IMR-90 (cell line): ENCODE results near the gene DAG1. TPM values are rescaled to one million over a fixed set of nuclear protein-coding genes. Genes with fewer than 3 reads are reported as not detected.
A peak's percentile ranks its signal among the peaks of the same experiment; 100 is the strongest.

Experiments
- ATAC-seq: fragments of 200-7000 bp; cut with Tn5 transposase; 2 replicates; pipeline ENCODE4 v1.9.1; 2020; ENCODE audit warnings: low read depth, mild to moderate bottlenecking, moderate library complexity
- BruUV-seq: library from RNA; stranded (reverse); fragments of 400-500 nt; replicated peaks from 2 replicates; lab custom pipeline; 2021; lab: Mats Ljungman, UMichigan
- CTCF ChIA-PET: fragments of 300-600 bp; formaldehyde crosslinking; extraction: SDS; loops from one replicate; lab custom pipeline; 2021; ENCODE audit warnings: antibody characterized with exemption; lab: Yijun Ruan, JAX
- POLR2A ChIA-PET: fragments of 300-600 bp; sonication (Branson Sonifier 250); formaldehyde crosslinking; loops from one replicate; lab custom pipeline; 2022; ENCODE audit warnings: antibody characterized with exemption; ENCODE audit not compliant: unreplicated experiment; lab: Charles Lee
- DNase-seq: peaks from one replicate; pipeline ENCODE4 v3.0.0; 2013
- H2AFZ ChIP-seq: replicated peaks from 2 replicates; pipeline ENCODE3; 2013; ENCODE audit warnings: low read length, mild to moderate bottlenecking; ENCODE audit not compliant: poor library complexity
- H2AK5ac ChIP-seq: 2 replicates; pipeline ENCODE4 v1.6.1; 2013; ENCODE audit warnings: low read depth, low read length, inconsistent platforms
- H2AK9ac ChIP-seq: replicated peaks from 2 replicates; pipeline ENCODE3; 2013; ENCODE audit warnings: mild to moderate bottlenecking, low read depth, low read length, moderate library complexity; ENCODE audit not compliant: poor library complexity
- H2BK120ac ChIP-seq: 2 replicates; pipeline ENCODE4 v1.6.1; 2013; ENCODE audit warnings: low read depth, low read length, inconsistent platforms
- H2BK15ac ChIP-seq: 3 replicates; pipeline ENCODE4 v1.6.1; 2013; ENCODE audit warnings: low read depth, low read length, inconsistent platforms
- H2BK20ac ChIP-seq: 2 replicates; pipeline ENCODE4 v1.6.1; 2013; ENCODE audit warnings: low read depth, mild to moderate bottlenecking, inconsistent platforms, low read length, moderate library complexity
- H2BK5ac ChIP-seq: 2 replicates; pipeline ENCODE4 v1.6.1; 2013; ENCODE audit warnings: mild to moderate bottlenecking, low read depth, low read length, inconsistent platforms; ENCODE audit not compliant: poor library complexity, severe bottlenecking
- H3K14ac ChIP-seq: replicated peaks from 2 replicates; pipeline ENCODE4 v1.6.1; 2013; ENCODE audit warnings: low read depth, low read length, inconsistent platforms
- H3K18ac ChIP-seq: 2 replicates; pipeline ENCODE4 v1.6.1; 2013; ENCODE audit warnings: low read depth, low read length, control low read depth
- H3K23ac ChIP-seq: 2 replicates; pipeline ENCODE4 v1.6.1; 2013; ENCODE audit warnings: low read depth, low read length, inconsistent platforms
- H3K27ac ChIP-seq: 2 replicates; pipeline ENCODE4 v1.5.1; 2013; ENCODE audit warnings: mild to moderate bottlenecking, control low read depth, low read length; ENCODE audit not compliant: insufficient read depth
- H3K27me3 ChIP-seq: 2 replicates; pipeline ENCODE4 v1.6.1; 2013; ENCODE audit warnings: low read length; ENCODE audit not compliant: control insufficient read depth, insufficient read depth
- H3K36me3 ChIP-seq: 2 replicates; pipeline ENCODE4 v1.6.1; 2013; ENCODE audit warnings: low read length, mixed read lengths; ENCODE audit not compliant: control insufficient read depth, insufficient read depth
- H3K4ac ChIP-seq: 2 replicates; pipeline ENCODE4 v1.6.1; 2013; ENCODE audit warnings: low read depth, low read length, inconsistent platforms
- H3K4me1 ChIP-seq: 2 replicates; pipeline ENCODE4 v1.6.1; 2013; ENCODE audit warnings: low read length, mixed read lengths; ENCODE audit not compliant: control insufficient read depth, insufficient read depth
- H3K4me2 ChIP-seq: 2 replicates; pipeline ENCODE4 v1.6.1; 2013; ENCODE audit warnings: low read depth, mild to moderate bottlenecking, control low read depth, low read length, moderate library complexity
- H3K4me3 ChIP-seq: 2 replicates; pipeline ENCODE4 v1.5.1; 2013; ENCODE audit warnings: low read depth, mild to moderate bottlenecking, control low read depth, low read length, moderate library complexity; ENCODE audit not compliant: insufficient read depth
- H3K56ac ChIP-seq: 2 replicates; pipeline ENCODE4 v1.6.1; 2013; ENCODE audit warnings: low read length, inconsistent platforms; ENCODE audit not compliant: insufficient read depth; ENCODE audit errors: extremely low read depth
- H3K79me1 ChIP-seq, 2 experiments: 2 replicates each; pipeline ENCODE4 v1.6.1; 2013; ENCODE audit warnings: low read length in 2 of 2, inconsistent platforms in 1 of 2, low read depth in 1 of 2
- H3K9ac ChIP-seq: 2 replicates; pipeline ENCODE4 v1.6.1; 2013; ENCODE audit warnings: low read depth, low read length, control low read depth
- H3K9me1 ChIP-seq: 2 replicates; pipeline ENCODE4 v1.6.1; 2013; ENCODE audit warnings: low read length, inconsistent platforms; ENCODE audit not compliant: insufficient read depth
- H3K9me3 ChIP-seq: 2 replicates; pipeline ENCODE4 v1.6.1; 2013; ENCODE audit warnings: low read length; ENCODE audit not compliant: control insufficient read depth, insufficient read depth
- H4K20me1 ChIP-seq: 2 replicates; pipeline ENCODE4 v1.6.1; 2013; ENCODE audit warnings: low read length, inconsistent platforms; ENCODE audit not compliant: insufficient read depth
- H4K5ac ChIP-seq: 2 replicates; pipeline ENCODE4 v1.6.1; 2013; ENCODE audit warnings: mild to moderate bottlenecking, low read depth, low read length, control low read depth
- H4K8ac ChIP-seq, 2 experiments: 2 replicates each; pipeline ENCODE4 v1.6.1; 2013; ENCODE audit warnings: low read depth in 2 of 2, low read length in 2 of 2, control low read depth in 1 of 2, inconsistent platforms in 1 of 2
- H4K91ac ChIP-seq: 2 replicates; pipeline ENCODE4 v1.6.1; 2013; ENCODE audit warnings: low read depth, low read length, inconsistent platforms; ENCODE audit not compliant: insufficient read depth
- BHLHE40 ChIP-seq: fragments of 150-350 bp; IDR thresholded peaks from 2 replicates; pipeline ENCODE4 v1.6.1; 2016; ENCODE audit warnings: mild to moderate bottlenecking, low read depth, low read length
- CHD1 ChIP-seq: IDR thresholded peaks from 2 replicates; pipeline ENCODE4 v1.6.1; 2012; ENCODE audit warnings: low read depth, low read length, improper control_type of control experiment
- FOS ChIP-seq: fragments of 150-350 bp; IDR thresholded peaks from 2 replicates; pipeline ENCODE4 v1.6.1; 2016; ENCODE audit warnings: low read depth, low read length
- MXI1 ChIP-seq: IDR thresholded peaks from 2 replicates; pipeline ENCODE4 v1.6.1; 2012; ENCODE audit warnings: low read depth, mild to moderate bottlenecking, low read length, moderate library complexity, borderline replicate concordance
- POLR2A ChIP-seq: IDR thresholded peaks from 2 replicates; pipeline ENCODE4 v1.6.1; 2012; ENCODE audit warnings: mild to moderate bottlenecking, low read depth, low read length
- RAD21 ChIP-seq: IDR thresholded peaks from 2 replicates; pipeline ENCODE4 v1.6.1; 2012; ENCODE audit warnings: low read length, improper control_type of control experiment
- RCOR1 ChIP-seq: IDR thresholded peaks from 2 replicates; pipeline ENCODE4 v1.6.1; 2012; ENCODE audit warnings: mild to moderate bottlenecking, low read length, improper control_type of control experiment; ENCODE audit not compliant: insufficient replicate concordance
- SMC3 ChIP-seq: fragments of 150-350 bp; IDR thresholded peaks from 2 replicates; pipeline ENCODE4 v1.6.1; 2016; ENCODE audit warnings: low read depth, mild to moderate bottlenecking, antibody characterized with exemption, low read length, moderate library complexity
- WGBS, 2 experiments: methylation state at CpG; one replicate each; pipeline versions ENCODE4 v1.1.5 to v1.1.7; 2013; ENCODE audit warnings: missing lambda C conversion rate in 2 of 2; ENCODE audit not compliant: insufficient read length in 1 of 2; ENCODE audit errors: extremely low coverage in 2 of 2; 5-methylcytosine and 5-hydroxymethylcytosine counted together
- dilution Hi-C: fragments of 300-500 bp; cut with HindIII; formaldehyde crosslinking; loops from one replicate; pipeline ENCODE4 v1.14.3; 2018; ENCODE audit warnings: low sequenced_read_pairs; ENCODE audit not compliant: unreplicated experiment
- in situ Hi-C: fragments of 300-500 bp; cut with MboI; formaldehyde crosslinking; loops from 3 replicates; pipeline ENCODE4 v1.14.3; 2019; ENCODE audit warnings: low sequenced_read_pairs, inconsistent platforms, mixed read lengths
- intact Hi-C: fragments of 100-400 bp; cut with micrococcal nuclease; formaldehyde crosslinking; loops from 2 replicates; pipeline ENCODE4 v1.10.0; 2022
- polyA plus RNA-seq, 3 experiments: library from polyadenylated mRNA; depleted of rRNA; stranded (reverse); fragments of >200 nt; gene quantifications; 2 replicates each; pipeline ENCODE4 v1.2.3, GENCODE V29; 2012; ENCODE audit warnings: low replicate concordance in 1 of 3
- total RNA-seq: library from RNA; depleted of rRNA; stranded (reverse); fragments of >200 nt; gene quantifications from 2 replicates; pipeline ENCODE4 v1.2.3, GENCODE V29; 2012
- TF ChIP-seq, protein P1 (sequence below): fragments of 150-350 bp; IDR thresholded peaks from 2 replicates; pipeline ENCODE4 v1.6.1; 2016; ENCODE audit warnings: low read depth, mild to moderate bottlenecking, low read length, moderate library complexity, borderline replicate concordance
- TF ChIP-seq, protein P2 (sequence below): conservative IDR thresholded peaks from 2 replicates; pipeline ENCODE4 v1.5.1; 2012; ENCODE audit warnings: mild to moderate bottlenecking, low read depth, low read length, improper control_type of control experiment

The DAG1 gene
- total and polyA plus RNA-seq, 2 of the 4 experiments (the other 2 are of a cell fraction), result 31.0 to 40.2 TPM

DNA sequence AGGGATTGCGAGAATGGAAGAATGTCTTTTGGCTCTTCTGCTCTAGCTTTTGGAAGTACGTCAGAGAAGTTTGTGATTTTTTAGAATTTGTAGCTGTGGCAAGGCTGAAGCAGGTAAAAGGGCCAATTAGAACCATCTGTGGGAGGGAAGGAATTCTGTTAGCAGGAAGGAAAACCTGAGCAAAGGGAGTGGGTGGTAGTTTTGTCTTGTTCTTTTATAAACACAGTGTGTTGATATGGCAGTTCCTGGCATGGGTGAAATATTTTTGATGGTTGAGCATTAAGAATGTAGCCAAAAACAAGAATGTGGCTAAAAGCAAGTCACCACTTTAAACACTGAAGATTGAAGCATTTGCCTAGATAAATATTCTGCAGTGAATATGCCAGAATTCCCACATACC, 23.8 kb downstream of the DAG1 start:
- POLR2A ChIA-PET, result no interaction called here

More for the DNA sequence above, 23.8 kb downstream of the DAG1 start:
- H3K4me3 ChIP-seq, result no peak overlapping the region
- no peak overlapping the region for H2BK20ac ChIP-seq
- peaks cover 15% of the 10 kb centered on the region for H3K4me1 ChIP-seq
- no peak overlapping the region for H2AFZ ChIP-seq
- H4K20me1 ChIP-seq, result no peaks in the 10 kb centered on the region
- H3K36me3 ChIP-seq, result no peaks in the 10 kb centered on the region
- WGBS, 2 experiments, result 100% methylated on average over 1 of the region's 2 CpGs; no CpG with 5 or more reads in 1 of the 2 experiments
- no peak overlapping the region for H3K18ac ChIP-seq
- no peak overlapping the region for H2BK15ac ChIP-seq
- no peak overlapping the region for H3K23ac ChIP-seq
- no peaks in the 10 kb centered on the region for H3K9me3 ChIP-seq
- H3K4ac ChIP-seq, result no peak overlapping the region
- CTCF ChIA-PET, result interaction anchor here (0.6 kb wide), 2 partner anchors 31 to 472 kb away, joined by 3 to 7 read pairs; no protein-coding TSS in a partner anchor
- H3K4me2 ChIP-seq, result no peak overlapping the region; the same call in 1 of the 2 replicates
- dilution Hi-C loops (no loop called here), intact Hi-C loops (no loop called here), in situ Hi-C loops (no loop called here)
- H2BK5ac ChIP-seq, result no peak overlapping the region
- no peak overlapping the region for H3K9ac ChIP-seq
- H3K27me3 ChIP-seq, result no peaks in the 10 kb centered on the region
- peaks cover 17 to 21% of the 10 kb centered on the region in 2 experiments; a peak in 3 of 4 replicates for H3K79me1 ChIP-seq
- no peak overlapping the region for H3K27ac ChIP-seq
- H4K5ac ChIP-seq, result no peak overlapping the region
- ATAC-seq (peak; percentile 63), DNase-seq (peak; percentile 39)
- H2BK120ac ChIP-seq, result no peak overlapping the region
- H2AK9ac ChIP-seq, result no peak overlapping the region
- H2AK5ac ChIP-seq, result no peak overlapping the region
- TF ChIP-seq, protein P1, sequence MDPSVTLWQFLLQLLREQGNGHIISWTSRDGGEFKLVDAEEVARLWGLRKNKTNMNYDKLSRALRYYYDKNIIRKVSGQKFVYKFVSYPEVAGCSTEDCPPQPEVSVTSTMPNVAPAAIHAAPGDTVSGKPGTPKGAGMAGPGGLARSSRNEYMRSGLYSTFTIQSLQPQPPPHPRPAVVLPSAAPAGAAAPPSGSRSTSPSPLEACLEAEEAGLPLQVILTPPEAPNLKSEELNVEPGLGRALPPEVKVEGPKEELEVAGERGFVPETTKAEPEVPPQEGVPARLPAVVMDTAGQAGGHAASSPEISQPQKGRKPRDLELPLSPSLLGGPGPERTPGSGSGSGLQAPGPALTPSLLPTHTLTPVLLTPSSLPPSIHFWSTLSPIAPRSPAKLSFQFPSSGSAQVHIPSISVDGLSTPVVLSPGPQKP, result no peak
- TF ChIP-seq MXI1, result no peak
- TF ChIP-seq POLR2A, result no peak
- TF ChIP-seq, protein P2, sequence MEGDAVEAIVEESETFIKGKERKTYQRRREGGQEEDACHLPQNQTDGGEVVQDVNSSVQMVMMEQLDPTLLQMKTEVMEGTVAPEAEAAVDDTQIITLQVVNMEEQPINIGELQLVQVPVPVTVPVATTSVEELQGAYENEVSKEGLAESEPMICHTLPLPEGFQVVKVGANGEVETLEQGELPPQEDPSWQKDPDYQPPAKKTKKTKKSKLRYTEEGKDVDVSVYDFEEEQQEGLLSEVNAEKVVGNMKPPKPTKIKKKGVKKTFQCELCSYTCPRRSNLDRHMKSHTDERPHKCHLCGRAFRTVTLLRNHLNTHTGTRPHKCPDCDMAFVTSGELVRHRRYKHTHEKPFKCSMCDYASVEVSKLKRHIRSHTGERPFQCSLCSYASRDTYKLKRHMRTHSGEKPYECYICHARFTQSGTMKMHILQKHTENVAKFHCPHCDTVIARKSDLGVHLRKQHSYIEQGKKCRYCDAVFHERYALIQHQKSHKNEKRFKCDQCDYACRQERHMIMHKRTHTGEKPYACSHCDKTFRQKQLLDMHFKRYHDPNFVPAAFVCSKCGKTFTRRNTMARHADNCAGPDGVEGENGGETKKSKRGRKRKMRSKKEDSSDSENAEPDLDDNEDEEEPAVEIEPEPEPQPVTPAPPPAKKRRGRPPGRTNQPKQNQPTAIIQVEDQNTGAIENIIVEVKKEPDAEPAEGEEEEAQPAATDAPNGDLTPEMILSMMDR, result no peak
- TF ChIP-seq SMC3, result no peak
- TF ChIP-seq RAD21, result no peak
- no peak for TF ChIP-seq FOS
- TF ChIP-seq CHD1, result no peak
- TF ChIP-seq BHLHE40, result no peak
- TF ChIP-seq RCOR1, result no peak
- H4K8ac ChIP-seq, result no peak overlapping the region
- H3K14ac ChIP-seq, result no peak overlapping the region
- peaks cover 13% of the 10 kb centered on the region; the same call in 1 of the 2 replicates for H3K9me1 ChIP-seq
- H4K91ac ChIP-seq, result 0 out of 2 replicates have a peak overlapping the region, but pooled peaks have one; percentile 13
- H3K56ac ChIP-seq, result no peak overlapping the region
- BruUV-seq, result no TSS peak
